Mammary microvascular endothelial cell (primary cell): ENCODE results near the gene MIB2. TPM values are rescaled to one million over a fixed set of nuclear protein-coding genes. Genes with fewer than 3 reads are reported as not detected.

Experiments
- total RNA-seq: library from RNA; depleted of rRNA; stranded (reverse); fragments of >200 nt; gene quantifications from 2 replicates; pipeline ENCODE4 v1.2.3, GENCODE V29; 2015

Gene MIB2
- total RNA-seq = 15.9 and 17.7 TPM in 2 replicates

GRCh38 chr1:1615256-1616044, at the start of gene MIB2:
TSS of gene MIB2 (plus strand) at chr1:1615500. CDS start at chr1:1623453, 7,953 bp downstream.

GRCh38 chr1:1574721-1575537, 40.4 kb upstream of the MIB2 start, which contains the start of gene SSU72:
TSS of gene SSU72 (minus strand) at chr1:1574863. CDS start at chr1:1574557, 306 bp downstream.

GRCh38 chr1:1599935-1600860, 15.1 kb upstream of the MIB2 start, which contains the start of gene FNDC10:
TSS of gene FNDC10 (minus strand) at chr1:1600135. CDS start at chr1:1600015, 120 bp downstream.

GRCh38 chr1:1631782-1632420, 16.6 kb downstream of the MIB2 start, which contains the start of gene MMP23B:
TSS of gene MMP23B (plus strand) at chr1:1632173. CDS start at chr1:1632219, 46 bp downstream.

GRCh38 chr1:1658583-1659549, 43.6 kb downstream of the MIB2 start, which contains the start of gene CDK11B:
TSS of gene CDK11B (minus strand) at chr1:1659004. CDS start at chr1:1657485, 1,519 bp downstream.

Other genes starting within 250 kb of the MIB2 start
- gene AURKAIP1, start 240.3 kb upstream of the MIB2 start, total RNA-seq = 180 and 195 TPM in 2 replicates
- 40.4 and 46.4 TPM in 2 replicates for gene CCNL2, start 216.2 kb upstream of the MIB2 start, total RNA-seq
- gene MRPL20, start 208.2 kb upstream of the MIB2 start, total RNA-seq = 204 and 208 TPM in 2 replicates
- gene ANKRD65, start 194.2 kb upstream of the MIB2 start, total RNA-seq = 0.47 and 0.64 TPM in 2 replicates
- gene VWA1, start 179.8 kb upstream of the MIB2 start, total RNA-seq = 45.7 and 49.0 TPM in 2 replicates
- gene ATAD3C, start 165.8 kb upstream of the MIB2 start, total RNA-seq = 0.07 TPM in 1 of 2 replicates, not detected in the other
- 40.2 and 43.1 TPM in 2 replicates for gene ATAD3B, start 143.7 kb upstream of the MIB2 start, total RNA-seq
- 50.7 and 56.6 TPM in 2 replicates for gene ATAD3A, start 103.3 kb upstream of the MIB2 start, total RNA-seq
- 0.69 and 1.7 TPM in 2 replicates for gene TMEM240, start 74.9 kb upstream of the MIB2 start, total RNA-seq
- 111 and 116 TPM in 2 replicates for gene SSU72, start 40.6 kb upstream of the MIB2 start, total RNA-seq
- gene FNDC10, start 15.4 kb upstream of the MIB2 start, total RNA-seq = 2.1 and 3.1 TPM in 2 replicates
- 0.49 and 2.4 TPM in 2 replicates for gene MMP23B, start 16.7 kb downstream of the MIB2 start, total RNA-seq
- gene CDK11B, start 43.5 kb downstream of the MIB2 start, total RNA-seq = 13.1 and 13.5 TPM in 2 replicates
- 17.1 and 19.7 TPM in 2 replicates for gene SLC35E2B, start 77.3 kb downstream of the MIB2 start, total RNA-seq
- 6.4 and 11.1 TPM in 2 replicates for gene CDK11A, start 108.9 kb downstream of the MIB2 start, total RNA-seq
- 56.0 and 60.1 TPM in 2 replicates for gene NADK, start 163.0 kb downstream of the MIB2 start, total RNA-seq